Fibroblast of skin of scalp (primary cell): ENCODE data around the gene PPP6C.
"Not testable (repeated sequence)": the region's sequence is repeated elsewhere in the genome, so short reads cannot be mapped to it uniquely, and the experiment has no call there.

Source experiments
- DNase-seq: peaks from one replicate; pipeline ENCODE4 v3.0.0-alpha.2; 2013

PPP6C gene

DNA sequence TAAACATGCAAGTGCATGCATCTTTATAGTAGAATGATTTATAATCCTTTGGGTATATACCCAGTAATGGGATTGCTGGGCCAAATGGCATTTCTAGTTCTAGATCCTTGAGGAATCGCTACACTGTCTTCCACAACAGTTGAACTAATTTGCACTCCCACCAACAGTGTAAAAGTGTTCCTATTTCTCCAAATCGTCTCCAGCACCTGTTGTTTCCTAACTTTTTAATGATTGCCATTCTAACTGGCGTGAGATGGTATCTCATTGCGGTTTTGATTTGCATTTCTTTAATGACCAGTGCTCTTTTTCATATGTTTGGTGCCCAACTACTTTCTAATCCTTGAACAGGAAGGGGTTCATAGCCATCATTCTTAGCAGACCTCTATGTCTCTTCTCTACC lies 7.8 kb downstream of the PPP6C start:
- not testable (repeated sequence) for DNase-seq

DNA sequence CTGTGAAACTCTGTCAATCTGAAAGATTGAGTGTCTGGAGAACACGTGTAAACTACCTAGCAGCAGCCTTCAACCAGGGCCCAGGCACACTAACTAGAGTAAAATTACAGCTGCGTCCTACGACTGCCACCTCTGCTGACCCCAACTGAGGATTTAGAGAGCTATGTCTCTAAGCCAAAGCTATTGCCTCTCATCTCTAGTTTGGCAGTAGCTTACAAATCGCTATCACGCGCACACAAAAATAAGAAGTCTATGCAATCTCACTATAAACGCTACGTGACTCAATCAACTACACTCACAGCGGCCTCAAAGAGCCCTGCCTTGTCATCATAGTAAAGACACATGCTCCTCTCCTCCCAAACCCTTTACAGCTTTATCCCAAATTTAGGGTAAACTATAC lies 8.7 kb downstream of the PPP6C start:
- DNase-seq: no peak

DNA sequence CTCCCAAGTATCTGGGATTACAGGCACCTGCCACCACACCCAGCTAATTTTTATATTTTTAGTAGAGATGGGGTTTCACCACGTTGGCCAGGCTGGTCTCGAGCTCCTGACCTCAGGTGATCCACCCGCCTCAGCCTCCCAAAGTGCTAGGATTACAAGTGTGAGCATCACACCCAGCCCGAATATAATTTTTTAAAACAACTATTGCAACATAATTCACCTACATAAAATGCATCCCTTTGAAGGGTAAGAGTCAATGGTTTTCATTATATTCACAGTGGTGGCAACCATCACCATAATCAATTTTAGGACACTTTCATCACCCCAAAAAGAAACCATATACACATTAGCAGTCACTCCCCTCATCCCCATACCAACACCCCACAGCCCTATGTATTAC lies 9.8 kb downstream of the PPP6C start:
- not testable (repeated sequence) for DNase-seq

DNA sequence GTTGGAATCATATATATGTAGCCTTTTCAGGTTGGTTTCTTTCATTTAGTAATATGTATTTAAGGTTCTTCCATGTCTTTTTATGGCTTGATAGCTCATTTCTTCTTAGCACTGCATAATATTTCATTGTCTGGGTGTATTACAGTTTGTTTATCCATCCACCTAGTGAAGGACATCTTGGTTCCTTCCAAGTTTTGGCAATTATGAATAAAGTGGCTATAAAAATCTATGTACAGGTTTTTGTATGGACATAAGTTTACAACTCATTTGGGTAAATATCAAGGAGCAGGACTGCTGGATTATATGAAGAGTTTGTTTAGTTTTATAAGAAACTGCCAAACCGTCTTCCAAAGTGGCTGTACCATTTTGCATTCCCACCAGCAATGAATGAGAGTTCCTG lies 11.7 kb downstream of the PPP6C start:
- no peak for DNase-seq

DNA sequence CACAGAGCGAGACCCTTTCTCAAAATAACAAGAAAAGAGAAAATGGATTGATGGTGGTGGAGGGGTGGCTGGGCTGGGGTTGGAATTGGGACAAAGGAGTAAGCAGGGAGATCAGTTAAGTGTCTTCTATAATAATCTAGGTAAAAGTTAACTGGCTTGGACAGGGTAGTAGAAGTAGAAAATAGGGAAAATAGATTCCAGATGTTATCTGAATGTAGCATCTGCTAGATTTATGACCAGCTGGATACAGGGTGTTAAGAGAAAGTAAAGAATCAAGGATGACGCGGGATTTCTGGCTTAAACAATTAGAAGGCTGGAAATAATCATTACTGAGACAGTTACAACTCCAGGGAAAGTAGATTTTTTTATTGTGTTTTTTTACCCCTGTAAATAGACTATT lies 13.0 kb downstream of the PPP6C start:
- DNase-seq: peak; percentile 48

DNA sequence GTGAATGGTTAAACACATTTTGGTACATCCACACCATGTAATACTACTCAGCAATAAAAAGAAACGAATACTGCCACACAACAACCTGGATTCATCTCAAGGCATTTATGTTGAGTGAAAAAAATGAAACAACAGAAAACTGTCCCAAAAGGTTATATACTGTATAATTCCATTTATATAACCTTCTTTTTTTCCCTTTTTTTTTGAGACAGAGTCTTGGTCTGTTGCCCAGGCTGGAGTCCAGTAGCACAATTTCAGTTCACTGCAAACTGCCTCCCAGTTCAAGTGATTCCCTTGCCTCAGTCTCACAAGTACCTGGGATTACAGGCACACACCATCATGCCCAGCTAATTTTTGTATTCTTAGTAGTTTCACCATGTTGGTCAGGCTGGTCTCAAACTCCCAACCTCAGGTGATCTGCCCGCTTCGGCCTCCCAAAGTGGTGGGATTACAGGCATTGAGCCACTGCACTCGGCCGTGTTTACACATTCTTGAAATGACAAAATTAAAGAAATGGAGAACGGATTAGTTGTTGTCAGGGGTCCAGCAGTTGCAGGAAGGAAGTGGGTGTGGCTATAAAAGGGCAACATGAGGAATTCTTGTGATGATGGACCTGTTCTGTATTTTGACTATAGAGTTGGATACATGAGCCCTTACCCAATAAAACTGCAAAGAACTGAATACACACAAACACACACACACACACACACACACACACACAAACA lies 17.4 kb downstream of the PPP6C start:
- DNase-seq: peak; percentile 22

DNA sequence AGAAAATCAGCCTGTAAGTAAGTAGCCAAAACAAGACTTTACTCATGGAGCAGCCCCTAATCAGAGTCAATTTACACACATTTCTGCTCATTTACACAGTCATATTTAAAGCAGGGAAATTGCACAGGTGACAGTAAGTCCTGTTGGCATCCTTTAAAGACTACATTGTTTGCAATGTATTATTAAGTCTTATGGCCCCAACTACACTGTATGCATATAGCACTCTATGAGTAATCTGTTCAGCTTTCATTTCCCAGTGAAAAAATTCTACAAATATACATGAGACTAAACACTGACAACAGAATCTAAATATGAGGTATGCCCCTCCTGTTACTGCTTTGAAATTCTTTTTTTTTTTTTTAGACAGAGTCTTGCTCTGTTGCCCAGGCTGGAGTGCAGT lies 19.7 kb downstream of the PPP6C start:
- DNase-seq: no peak

DNA sequence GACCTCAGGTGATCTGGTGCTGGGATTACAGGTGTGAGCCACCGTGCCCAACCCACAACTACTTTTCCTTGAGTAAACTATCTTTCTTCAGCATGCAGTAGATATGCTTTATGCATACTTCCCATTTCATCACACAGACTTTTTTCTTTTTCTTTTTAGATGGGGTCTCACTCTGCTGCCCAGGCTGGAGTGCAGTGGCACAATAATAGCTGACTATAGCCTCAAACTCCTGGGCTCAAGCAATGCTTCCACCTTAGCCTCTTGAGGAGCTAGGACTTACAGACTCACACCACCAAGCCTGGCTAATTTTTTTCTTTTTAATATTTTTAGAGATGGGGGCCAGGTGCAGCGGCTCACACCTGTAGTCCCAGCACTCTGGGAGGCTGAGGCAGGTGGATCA lies 22.8 kb downstream of the PPP6C start:
- no peak for DNase-seq

DNA sequence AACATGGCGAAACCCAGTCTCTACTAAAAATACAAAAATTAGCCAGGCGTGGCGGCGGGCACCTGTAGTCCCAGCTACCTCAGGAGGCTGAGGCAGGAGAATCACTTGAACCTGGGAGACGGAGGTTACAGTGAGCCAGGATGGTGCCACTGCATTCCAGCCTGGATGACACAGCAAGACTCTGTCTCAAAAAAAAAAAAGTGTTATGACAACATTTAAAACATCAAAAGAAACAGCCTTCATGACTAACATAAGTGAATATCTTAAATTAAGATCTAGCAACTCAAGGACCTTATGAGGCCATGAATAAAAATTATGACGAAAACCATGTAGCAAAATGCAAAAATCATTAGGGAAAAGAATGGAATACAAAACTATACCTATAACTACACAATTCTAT lies 26.7 kb downstream of the PPP6C start:
- DNase-seq: not testable (repeated sequence)

DNA sequence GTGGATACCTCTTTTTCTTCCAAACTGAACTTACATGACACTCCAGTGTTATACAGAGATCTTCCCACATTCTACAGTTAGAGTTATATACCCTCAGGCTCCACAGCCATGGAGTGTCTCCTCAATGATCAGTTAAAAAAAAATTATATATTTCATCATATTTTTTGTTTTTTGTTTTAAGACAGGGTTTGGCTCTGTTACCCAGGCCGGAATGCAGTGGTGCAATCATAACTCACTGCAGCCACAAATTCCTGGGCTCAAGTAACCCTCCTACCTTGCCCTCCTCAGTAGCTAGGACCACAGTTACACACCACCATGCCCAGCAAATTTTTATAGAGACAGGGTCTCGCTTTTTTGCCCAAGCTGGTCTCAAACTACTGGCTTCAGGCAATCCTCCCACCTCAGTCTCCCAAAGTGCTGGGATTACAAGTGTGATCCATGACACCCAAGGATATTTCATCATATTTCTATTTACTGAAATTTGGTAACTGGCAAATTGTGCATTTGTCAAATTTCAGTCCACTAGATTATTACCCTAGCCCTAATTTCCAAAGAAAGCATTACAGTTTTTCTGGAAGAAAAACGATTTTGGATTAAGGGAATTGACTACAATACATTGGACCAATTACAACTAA lies 28.2 kb downstream of the PPP6C start:
- peak; percentile 69 for DNase-seq

DNA sequence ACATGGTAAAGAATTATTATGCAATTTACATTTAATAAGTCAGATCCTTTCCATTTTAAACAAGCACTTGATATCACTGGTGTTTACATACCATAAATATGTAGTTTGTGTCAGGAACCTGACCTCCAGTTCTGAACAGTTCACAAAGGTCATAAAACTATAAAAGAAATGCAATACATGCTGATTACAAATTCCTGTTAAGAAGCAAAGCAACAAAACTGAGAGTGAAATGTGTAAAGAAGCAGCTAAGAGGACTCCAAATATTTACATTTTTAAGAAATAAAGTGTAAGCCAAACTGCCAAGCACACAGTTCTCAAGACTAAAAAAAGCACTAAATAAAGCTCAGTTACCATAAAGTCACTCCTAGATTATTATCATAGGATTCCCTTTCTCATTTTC lies 28.9 kb downstream of the PPP6C start:
- no peak for DNase-seq

DNA sequence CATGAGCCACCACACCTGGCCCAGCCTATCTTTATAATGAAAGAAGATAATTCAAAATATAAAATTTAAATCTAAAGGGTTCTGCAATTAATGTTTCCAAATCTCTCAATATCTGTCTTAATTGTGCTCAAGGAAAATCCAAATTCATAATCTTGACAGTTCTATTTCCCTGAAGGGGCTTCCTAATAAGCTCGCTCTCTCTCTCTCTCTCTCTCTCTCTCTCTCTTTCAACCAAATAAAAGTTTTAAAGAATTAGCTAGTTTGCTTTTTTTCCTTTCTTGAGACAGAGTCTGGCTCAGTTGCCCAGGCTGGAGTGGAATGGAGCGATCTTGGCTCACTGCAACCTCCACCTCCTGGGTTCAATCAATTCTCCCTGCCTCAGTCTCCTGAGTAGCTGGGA lies 33.1 kb downstream of the PPP6C start:
- DNase-seq: no peak

DNA sequence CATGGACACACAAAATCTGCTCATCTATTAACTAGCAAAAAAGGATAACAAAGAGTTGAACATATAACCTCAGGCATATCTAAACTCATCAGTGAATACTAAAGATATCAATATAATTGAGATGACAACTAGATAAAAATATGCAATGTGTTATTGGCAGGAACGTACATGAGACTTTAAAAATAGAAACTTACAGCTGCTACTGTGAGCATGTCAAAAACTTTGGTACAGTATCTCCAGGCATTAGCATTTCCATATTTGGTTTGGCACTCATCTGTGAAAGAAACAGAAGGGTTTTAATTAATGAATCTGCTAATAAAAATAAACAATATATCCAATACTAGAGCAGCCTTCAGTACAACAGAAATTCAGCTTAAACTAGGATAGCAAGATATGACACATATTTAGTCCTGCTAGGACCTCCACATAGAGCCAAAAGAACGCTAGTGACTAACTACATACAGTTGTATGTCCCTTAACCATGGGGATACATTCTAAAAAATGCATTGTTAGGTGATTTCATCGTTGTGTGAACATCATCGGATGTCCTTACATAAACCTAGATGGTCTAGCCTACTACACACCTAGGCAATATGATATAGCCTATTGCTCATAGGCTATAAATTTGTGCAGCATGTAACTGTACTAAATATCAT lies 35.8 kb downstream of the PPP6C start:
- DNase-seq: peak; percentile 34

DNA sequence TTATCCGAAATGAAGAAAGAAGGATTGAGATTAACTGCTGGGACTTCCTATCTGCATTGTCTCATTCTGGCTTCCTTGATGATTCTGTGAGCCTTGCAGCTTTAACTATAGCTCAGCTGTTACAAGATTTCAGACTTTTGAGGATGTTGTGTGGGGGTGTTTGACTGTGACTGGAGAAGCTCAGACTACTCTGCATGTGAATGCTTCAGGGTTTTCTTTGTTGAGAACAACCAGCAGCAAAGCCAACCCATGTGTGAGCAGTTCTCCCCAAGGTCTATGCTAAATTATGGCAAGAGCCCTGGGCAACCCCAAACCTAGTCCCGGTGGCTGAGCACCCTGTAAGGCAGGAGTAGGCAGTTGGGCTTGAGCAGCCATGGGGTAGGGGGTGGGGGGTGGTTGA lies 37.9 kb downstream of the PPP6C start:
- DNase-seq: no peak

DNA sequence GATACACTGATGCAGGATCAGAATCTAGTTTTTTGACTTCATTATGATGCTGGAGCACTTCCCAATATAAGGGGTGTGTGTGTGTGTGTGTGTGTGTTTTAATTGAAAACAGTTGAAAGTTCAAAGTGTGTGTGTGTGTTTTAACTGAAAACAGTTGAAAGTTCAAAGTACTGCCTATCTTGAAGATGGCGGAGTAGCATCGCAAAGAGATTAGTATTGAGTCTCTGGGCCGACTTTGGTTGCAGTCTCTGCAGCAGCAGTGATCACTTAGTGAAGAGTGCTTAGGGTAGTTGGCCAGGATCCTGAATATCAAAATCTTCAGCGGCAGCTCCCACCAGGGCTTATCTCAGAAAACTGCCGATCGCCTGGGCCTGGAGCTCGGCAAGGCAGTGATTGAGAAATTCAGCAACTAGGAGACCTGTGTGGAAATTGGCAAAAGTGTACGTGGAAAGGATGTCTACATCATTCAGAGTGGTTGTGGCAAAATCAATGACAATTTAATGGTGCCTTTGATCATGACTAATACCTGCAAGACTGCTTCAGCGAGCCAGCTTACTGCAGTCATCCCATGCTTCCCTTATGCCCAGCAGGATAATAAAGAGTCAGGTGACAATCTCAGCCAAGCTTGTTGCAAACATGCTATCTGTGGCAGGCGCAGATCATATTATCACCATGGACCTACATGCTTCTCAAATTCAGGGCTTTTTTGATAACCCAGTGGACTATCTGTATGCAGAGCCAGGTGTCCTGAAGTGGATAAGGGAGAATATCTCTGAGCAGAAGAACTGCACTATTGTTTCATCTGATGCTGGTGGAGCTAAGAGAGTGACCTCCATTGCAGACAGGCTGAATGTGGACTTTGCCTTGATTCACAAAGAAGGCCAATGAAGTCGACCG lies 39.0 kb downstream of the PPP6C start:
- no peak for DNase-seq

DNA sequence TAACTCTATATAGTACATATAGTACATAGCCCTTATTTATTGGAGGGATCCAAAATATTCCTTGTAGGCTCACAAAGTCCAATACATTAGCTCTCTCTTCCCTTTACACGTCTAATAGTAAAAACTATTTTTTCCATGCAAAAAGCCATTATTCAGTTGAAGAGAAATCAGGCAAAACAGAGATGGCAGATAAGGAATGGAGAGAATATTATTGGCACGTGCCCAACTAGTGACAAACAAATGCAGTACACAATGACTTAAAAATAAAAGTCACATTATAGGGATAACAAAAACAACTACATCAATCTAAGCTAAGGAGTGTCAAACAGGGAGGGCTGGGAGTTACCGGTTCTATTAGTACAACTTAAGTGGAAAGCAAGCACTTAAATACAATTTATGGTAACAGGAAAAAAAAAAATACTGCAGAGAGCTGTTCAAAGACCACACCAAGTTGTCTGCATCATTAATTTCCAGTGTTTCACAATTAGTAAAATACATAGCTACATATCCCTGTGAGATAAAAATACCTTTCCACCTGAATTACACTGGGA lies 42.1 kb downstream of the PPP6C start:
- no peak for DNase-seq

DNA sequence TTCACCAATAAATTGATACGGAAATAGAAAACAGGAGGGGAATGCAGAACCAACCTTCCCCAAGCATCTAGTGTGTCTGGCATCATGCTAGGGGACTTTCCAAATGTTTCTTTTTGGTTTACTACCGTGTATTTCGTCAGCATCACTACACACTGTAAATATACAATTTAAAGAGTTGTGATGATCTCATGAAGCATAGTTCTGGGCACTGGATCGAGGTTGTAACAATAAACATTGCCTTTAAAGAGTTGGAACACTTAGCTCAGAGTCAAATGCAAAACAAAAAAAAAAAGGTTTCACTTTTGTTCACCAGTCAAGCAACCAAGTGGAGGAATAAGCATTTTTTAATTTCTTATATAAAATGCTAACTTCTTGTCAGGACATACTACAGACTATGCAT lies 43.4 kb downstream of the PPP6C start:
- DNase-seq: peak; percentile 22

DNA sequence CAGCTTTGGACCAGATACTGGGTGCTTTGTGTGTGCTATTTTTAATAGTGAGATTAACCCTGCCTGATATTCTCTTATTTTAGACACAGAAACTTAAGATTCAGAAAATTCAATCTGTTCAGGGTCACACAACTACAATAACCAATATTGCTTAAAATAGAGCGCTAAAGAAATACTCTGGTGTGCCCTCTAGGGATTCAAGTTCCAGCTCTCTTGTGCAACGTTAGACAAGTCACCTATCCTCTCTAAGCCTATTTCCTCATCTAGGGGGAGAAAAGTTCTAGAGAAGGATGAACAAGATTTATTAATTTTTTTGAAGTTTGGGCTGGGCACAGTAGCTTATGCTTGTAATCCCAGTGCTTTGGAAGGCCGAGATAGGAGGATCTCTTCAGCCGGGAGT lies 44.2 kb downstream of the PPP6C start:
- no peak for DNase-seq

DNA sequence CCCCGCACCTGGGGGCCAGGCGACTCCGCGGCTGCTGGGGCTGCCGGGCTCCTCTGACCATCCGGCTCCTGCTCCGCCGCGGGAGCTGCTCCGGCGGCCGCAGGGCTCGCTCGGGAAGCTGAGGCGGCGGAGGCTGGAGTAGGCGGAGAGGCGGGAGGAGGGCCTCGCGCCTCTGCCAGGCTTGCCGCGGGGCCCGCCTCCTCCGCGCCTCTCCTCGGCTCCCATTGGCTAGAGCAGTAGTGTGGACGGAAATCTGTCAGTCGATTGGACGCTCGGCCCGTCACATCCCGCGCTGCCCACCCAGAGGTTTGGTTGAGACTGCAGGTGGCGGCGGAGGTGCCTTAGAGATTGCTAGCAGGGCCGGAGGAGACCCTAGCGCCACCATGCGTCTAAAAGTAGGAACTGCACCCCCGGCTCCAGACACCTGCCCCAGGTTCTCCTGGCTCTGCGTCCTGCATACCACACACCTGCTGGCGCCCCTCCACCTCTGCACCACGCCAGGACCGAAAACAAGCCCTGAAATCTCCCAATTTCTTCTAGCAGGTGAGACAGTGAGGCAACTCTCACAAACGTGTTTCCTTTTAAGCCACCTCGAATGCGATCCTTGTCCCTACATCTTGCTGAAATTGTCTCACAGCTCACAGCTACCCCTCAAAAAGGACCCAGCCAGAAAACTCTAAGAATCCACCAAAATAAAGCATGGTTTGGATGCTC lies 46.1 kb downstream of the PPP6C start, which contains the start of gene SCAI:
Gene SCAI, minus strand, starts transcription at position 152 of the 714 bp plus-strand sequence. Its CDS starts 91 bp downstream, at position 61.
- peak; percentile 99 for DNase-seq

DNA sequence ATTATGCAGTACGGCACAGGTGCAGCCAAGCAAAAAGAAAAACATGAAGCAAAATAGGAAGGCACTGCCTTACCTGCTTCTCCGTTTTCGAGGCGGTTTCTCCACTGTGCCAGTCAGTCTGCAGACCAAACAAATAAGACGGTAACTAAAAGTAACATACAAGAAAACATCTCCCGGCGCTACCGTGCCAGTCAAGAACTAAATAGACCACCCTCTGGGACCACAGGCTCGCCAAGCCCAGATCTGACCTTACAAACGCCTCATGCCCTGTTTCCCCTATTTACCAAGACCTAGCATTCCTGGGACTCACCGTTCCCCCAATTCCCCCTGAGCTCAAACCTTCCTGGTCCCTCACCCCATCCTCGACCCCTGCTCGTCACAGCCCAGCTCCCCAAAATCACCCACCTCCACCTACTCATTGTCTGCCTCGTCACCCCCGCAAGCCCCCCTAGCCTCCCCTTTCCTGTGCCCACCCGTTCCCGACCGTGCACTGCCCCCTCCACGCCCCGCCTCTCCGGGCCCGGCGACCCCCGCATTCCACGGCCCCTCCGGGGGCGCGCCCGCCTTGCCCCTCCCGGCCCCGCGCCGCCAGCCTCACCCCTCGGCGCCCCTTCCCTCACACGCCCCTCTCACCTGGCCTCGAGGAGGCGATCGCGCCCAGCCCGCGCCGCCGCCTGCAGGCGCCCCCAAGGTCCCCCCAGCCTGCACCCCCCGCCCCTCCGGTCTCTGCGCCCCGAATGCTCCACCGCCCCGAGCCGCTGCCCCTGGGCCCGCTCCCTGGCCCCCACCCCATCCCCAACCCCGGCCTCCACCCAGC lies 46.8 kb downstream of the PPP6C start:
- DNase-seq: no peak

DNA sequence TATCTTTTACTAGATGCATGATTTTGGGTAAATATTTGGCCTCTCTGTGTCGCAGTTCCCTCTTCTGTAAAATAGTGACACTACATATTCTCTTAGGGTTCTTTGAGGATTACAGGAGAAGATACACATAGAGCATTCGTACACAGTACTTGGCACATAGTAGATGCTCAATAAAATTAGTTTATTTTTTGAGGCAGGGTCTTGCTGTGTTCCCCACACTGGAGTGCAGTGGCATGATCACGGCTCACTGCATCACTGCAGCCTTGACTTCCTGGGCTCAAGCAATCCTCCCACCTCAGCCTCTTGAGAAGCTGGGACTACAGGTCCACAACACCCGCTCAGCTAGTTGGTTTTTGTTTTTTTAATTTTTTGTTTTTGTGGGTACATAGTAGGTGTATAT lies 47.9 kb downstream of the PPP6C start:
- DNase-seq: no peak
